ENCODE measurements around the gene CEP72.

DNA sequence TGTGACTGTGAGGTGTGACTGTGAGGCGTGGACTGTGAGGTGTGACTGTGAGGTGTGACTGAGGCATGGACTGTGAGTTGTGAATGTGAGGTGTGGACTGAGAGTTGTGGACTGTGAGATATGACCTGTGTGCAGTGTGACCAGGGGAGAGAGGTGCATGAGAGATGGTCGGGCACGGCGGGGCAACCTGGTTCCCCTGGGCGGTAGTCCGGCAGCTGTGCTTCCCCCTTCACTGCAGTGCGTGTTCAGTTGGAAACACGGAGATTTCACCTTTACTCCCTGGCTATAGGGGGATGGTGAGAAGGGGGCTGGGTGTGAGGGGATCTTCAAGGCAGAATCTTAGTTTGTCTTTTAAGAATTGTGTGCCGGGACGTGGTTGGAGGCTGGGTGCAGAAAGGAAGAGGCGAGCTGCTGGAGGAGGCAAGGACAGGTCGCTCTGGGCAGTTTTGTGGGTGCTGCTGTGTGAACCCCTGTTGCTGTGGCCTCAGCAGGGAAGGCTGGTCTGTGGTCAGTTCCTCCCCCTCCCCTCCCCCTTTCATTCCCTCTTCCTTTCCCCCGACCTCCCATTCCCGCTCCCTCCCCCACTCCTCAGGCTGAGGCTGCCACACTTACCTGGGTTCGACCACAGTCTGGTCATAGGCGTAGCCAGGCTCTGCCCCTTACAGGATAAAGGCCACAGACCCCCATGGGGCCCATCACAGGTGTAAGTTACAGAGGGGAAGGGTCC, 39.3 kb downstream of the CEP72 start:
- TF ChIP-seq, protein P1, sequence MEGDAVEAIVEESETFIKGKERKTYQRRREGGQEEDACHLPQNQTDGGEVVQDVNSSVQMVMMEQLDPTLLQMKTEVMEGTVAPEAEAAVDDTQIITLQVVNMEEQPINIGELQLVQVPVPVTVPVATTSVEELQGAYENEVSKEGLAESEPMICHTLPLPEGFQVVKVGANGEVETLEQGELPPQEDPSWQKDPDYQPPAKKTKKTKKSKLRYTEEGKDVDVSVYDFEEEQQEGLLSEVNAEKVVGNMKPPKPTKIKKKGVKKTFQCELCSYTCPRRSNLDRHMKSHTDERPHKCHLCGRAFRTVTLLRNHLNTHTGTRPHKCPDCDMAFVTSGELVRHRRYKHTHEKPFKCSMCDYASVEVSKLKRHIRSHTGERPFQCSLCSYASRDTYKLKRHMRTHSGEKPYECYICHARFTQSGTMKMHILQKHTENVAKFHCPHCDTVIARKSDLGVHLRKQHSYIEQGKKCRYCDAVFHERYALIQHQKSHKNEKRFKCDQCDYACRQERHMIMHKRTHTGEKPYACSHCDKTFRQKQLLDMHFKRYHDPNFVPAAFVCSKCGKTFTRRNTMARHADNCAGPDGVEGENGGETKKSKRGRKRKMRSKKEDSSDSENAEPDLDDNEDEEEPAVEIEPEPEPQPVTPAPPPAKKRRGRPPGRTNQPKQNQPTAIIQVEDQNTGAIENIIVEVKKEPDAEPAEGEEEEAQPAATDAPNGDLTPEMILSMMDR (IDR thresholded peaks at IDR 0.05): no peak
- TF ChIP-seq POLR2A (IDR thresholded peaks at IDR 0.05): no peak
